CD4-positive, alpha-beta memory T cell (primary cell): Measurements from ENCODE around the gene TCF7L1. TPM values are rescaled to one million over a fixed set of nuclear protein-coding genes. Genes with fewer than 3 reads are reported as not detected.

Experiments used
- CTCF ChIA-PET: fragments of 350-600 bp; sonication (Branson Sonifier 250); formaldehyde crosslinking; loops from one replicate; lab custom pipeline; 2021; ENCODE audit warnings: inconsistent platforms; ENCODE audit not compliant: partially characterized antibody; lab: Charles Lee
- POLR2A ChIA-PET: fragments of 350-600 bp; sonication (Branson Sonifier 250); formaldehyde crosslinking; loops from one replicate; lab custom pipeline; 2021; ENCODE audit not compliant: partially characterized antibody; lab: Charles Lee
- DNase-seq, 5 donors: peaks; one replicate each; pipeline versions ENCODE4 v3.0.0 to v3.0.0-alpha.2; 2020 to 2022; ENCODE audit warnings: mixed read lengths in 1 of 5
- H3K27ac ChIP-seq: one replicate; pipeline ENCODE4 v1.7.0; 2013; ENCODE audit warnings: low read depth, low read length
- H3K27me3 ChIP-seq: 2 replicates; pipeline ENCODE4 v1.7.0; 2013; ENCODE audit warnings: mild to moderate bottlenecking, low read length, moderate library complexity; ENCODE audit not compliant: insufficient read depth
- H3K36me3 ChIP-seq: 2 replicates; pipeline ENCODE4 v1.7.0; 2013; ENCODE audit warnings: mild to moderate bottlenecking, low read length, moderate library complexity; ENCODE audit not compliant: insufficient read depth
- H3K4me1 ChIP-seq: 2 replicates; pipeline ENCODE4 v1.7.0; 2013; ENCODE audit warnings: mild to moderate bottlenecking, low read length, moderate library complexity; ENCODE audit not compliant: insufficient read depth
- H3K4me3 ChIP-seq, 2 donors: one replicate each; pipeline ENCODE4 v1.7.0; 2013; ENCODE audit warnings: low read length in 2 of 2, mild to moderate bottlenecking in 1 of 2
- H3K9me3 ChIP-seq, 2 donors: one replicate each; pipeline ENCODE4 v1.7.0; 2013; ENCODE audit warnings: low read length in 2 of 2, control low read depth in 1 of 2; ENCODE audit not compliant: control insufficient read depth in 1 of 2
- H3K27ac Mint-ChIP-seq, 7 donors: one replicate each; pipeline ENCODE4 v1.8.0; 2020 to 2021; ENCODE audit warnings: mixed read lengths in 7 of 7, mild to moderate bottlenecking in 6 of 7, inconsistent platforms in 3 of 7, moderate library complexity in 3 of 7
- H3K27me3 Mint-ChIP-seq, 2 donors: one replicate each; pipeline ENCODE4 v1.8.0; 2020 to 2021; ENCODE audit warnings: mixed read lengths in 2 of 2
- H3K36me3 Mint-ChIP-seq, 2 donors: one replicate each; pipeline ENCODE4 v1.8.0; 2020 to 2021; ENCODE audit warnings: mixed read lengths in 2 of 2, inconsistent platforms in 1 of 2, mild to moderate bottlenecking in 1 of 2
- H3K4me1 Mint-ChIP-seq, 4 donors: one replicate each; pipeline ENCODE4 v1.8.0; 2020 to 2021; ENCODE audit warnings: mixed read lengths in 4 of 4, mild to moderate bottlenecking in 1 of 4
- H3K4me3 Mint-ChIP-seq, 8 donors: one replicate each; pipeline ENCODE4 v1.8.0; 2020 to 2021; ENCODE audit warnings: mixed read lengths in 8 of 8, mild to moderate bottlenecking in 7 of 8, moderate library complexity in 6 of 8, inconsistent platforms in 3 of 8
- H3K9me3 Mint-ChIP-seq, 8 donors: one replicate each; pipeline ENCODE4 v1.8.0; 2020 to 2021; ENCODE audit warnings: mixed read lengths in 8 of 8, mild to moderate bottlenecking in 5 of 8, inconsistent platforms in 3 of 8, moderate library complexity in 1 of 8
- intact Hi-C: fragments of 100-400 bp; cut with micrococcal nuclease; formaldehyde crosslinking; loops from one replicate; pipeline ENCODE4 v1.15.1; 2023
- polyA plus RNA-seq, 2 donors: library from polyadenylated mRNA; unstranded; fragments of 300-500 nt; fragmentation: Illumina TruSeq; gene quantifications; one replicate each; pipeline ENCODE4 v1.2.3, GENCODE V29; 2021
- total RNA-seq, 2 experiments: library from RNA; stranded (reverse); gene quantifications; one replicate each; pipeline ENCODE4 v1.2.3, GENCODE V29; 2021

Gene TCF7L1
- total and polyA plus RNA-seq, 4 experiments from 2014 or later = 0.06 TPM; not detected in 3

DNA sequence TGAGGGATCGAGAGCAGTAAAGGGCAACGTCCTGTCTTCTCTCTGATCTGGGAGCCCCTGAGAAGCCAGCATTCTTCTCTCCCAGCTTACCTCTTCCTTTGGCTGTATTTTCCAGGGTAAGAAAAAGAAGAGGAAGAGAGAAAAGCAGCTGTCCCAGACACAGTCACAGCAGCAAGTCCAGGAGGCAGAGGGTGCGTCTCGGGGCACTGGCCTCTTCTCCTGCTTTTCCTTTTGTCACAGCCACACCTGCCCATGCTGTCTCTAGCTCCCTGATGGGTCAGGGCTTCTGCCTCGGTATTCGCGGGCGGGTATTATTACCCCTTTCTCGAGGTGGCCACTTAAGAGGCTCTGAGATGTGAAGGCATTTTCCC is 174.3 kb downstream of the TCF7L1 start:
- ChIA-PET CTCF (interaction anchor here (1.2 to 2.3 kb wide), 2 partner anchors 9 to 41 kb away, joined by 5 read pairs; no protein-coding TSS in a partner anchor), POLR2A (interaction anchor here (1.1 to 14.3 kb wide), 3 partner anchors 15 to 231 kb away, joined by 3 to 268 read pairs (median 4); partner anchors contain the start of genes MAT2A and TGOLN2)
- Histone ChIP-seq H3K27me3 (peaks cover 3% of the 10 kb centered on the region), H3K36me3 (no peaks in the 10 kb centered on the region), H3K27ac (no peak overlapping the region), H3K4me1 (peaks cover 36% of the 10 kb centered on the region), H3K4me3 (no peak overlapping the region), H3K9me3 (no peaks in the 10 kb centered on the region)
- peak overlapping the region; percentile 29 to 89 (median 73) for H3K4me3 Mint-ChIP-seq
- no peak for DNase-seq
- no peaks in the 10 kb centered on the region for H3K9me3 Mint-ChIP-seq
- peaks cover 19 to 48% (median 36%) of the 10 kb centered on the region in 4 donors for H3K4me1 Mint-ChIP-seq
- H3K27ac Mint-ChIP-seq = peak overlapping the region; percentile 22 to 92 (median 86)
- intact Hi-C loops = loop anchor here (5.0 kb wide), 1 partner anchor 45 kb away; the partner anchor contains the start of genes ELMOD3 and RETSAT
- H3K36me3 Mint-ChIP-seq = peaks cover 0 to under 1% of the 10 kb centered on the region in 2 donors
- peaks cover 0 to 2% of the 10 kb centered on the region in 2 donors for H3K27me3 Mint-ChIP-seq

DNA sequence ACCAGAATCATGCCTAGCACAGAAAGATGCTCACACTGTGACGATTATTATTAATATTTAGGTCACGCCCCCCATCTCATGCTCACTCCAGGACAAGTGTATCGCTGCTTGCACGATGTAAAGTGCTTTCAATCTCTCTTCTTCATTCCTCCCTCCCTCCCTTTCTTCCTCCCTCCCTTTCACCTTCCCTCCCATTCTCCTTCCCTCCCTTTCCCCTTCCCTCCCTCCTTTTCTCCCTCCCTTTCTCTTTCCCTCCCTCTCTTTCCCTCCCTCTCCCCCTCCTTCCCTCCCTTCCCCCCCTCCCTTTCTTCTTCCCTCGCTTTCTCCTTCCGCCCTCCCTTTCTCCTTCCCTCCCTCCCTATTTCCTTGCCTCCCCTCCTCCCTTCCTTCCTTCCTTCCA is 175.0 kb downstream of the TCF7L1 start:
- CTCF ChIA-PET = interaction anchor here (1.2 to 3.3 kb wide), 5 partner anchors 7 to 244 kb away, joined by 4 to 42 read pairs (median 10); no protein-coding TSS in a partner anchor
- intact Hi-C loops = loop anchor here (5.0 kb wide), 1 partner anchor 44 kb away; the partner anchor contains the start of genes ELMOD3 and RETSAT

GRCh38 chr2:85308896-85309555 is 175.8 kb downstream of the TCF7L1 start:
- peaks cover 19 to 48% (median 39%) of the 10 kb centered on the region in 4 donors for H3K4me1 Mint-ChIP-seq

More for the DNA sequence above, 175.0 kb downstream of the TCF7L1 start:
- H3K4me1 Mint-ChIP-seq = peaks cover 19 to 48% (median 36%) of the 10 kb centered on the region in 4 donors
- H3K9me3 Mint-ChIP-seq = no peaks in the 10 kb centered on the region
- H3K27me3 Mint-ChIP-seq = peaks cover 0 to 2% of the 10 kb centered on the region in 2 donors
- H3K27me3 ChIP-seq = no peaks in the 10 kb centered on the region
- no peak overlapping the region for H3K27ac ChIP-seq
- peaks cover 36% of the 10 kb centered on the region for H3K4me1 ChIP-seq
- no peaks in the 10 kb centered on the region for H3K9me3 ChIP-seq
- H3K36me3 ChIP-seq = no peaks in the 10 kb centered on the region
- POLR2A ChIA-PET = interaction anchor here (1.1 to 14.3 kb wide), 5 partner anchors 8 to 231 kb away, joined by 3 to 268 read pairs (median 16); partner anchors contain the start of genes ELMOD3, MAT2A, RETSAT and TGOLN2
- no peak overlapping the region for H3K4me3 ChIP-seq
- H3K36me3 Mint-ChIP-seq = peaks cover 0 to 3% of the 10 kb centered on the region in 2 donors
- DNase-seq = no peak
- H3K4me3 Mint-ChIP-seq = peak overlapping the region in 4 of 8 donors; percentile 17 to 85 (median 52)
- H3K27ac Mint-ChIP-seq = peak overlapping the region in 2 of 7 donors; percentile 73 to 81

DNA sequence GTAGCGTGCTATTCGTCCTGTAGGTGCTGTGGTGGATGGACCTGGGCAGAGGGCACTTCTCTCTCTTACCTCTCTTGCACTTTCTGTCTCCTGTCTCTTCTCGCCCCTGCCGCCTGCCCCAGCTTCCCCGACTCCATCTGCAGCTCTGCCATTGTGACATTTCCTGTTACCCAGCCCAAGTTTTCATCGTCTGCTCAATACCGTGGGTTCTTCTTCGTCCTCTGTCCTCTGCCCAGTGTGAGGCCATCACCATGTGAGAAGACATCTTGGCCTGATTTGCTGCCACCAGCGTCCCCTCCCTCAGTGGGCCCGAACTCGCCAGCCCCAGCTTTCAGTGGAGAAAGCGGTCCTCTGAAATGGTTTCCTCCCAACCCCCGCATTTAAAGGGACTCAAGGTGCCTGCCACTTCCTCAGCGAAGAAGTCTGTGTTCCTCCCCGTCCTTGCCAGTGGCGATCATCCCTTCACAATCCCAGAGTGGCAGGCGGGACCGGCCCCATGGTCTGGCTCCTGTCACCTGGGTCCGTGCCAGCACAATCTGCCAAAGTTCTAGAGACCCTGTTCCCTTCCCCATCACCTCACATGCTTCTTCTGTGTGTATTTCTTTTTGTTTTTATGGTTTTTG is 176.6 kb downstream of the TCF7L1 start:
- Mint-ChIP-seq H3K4me1 (peaks cover 22 to 48% (median 39%) of the 10 kb centered on the region in 4 donors), H3K27ac (peak overlapping the region; percentile 73 to 97 (median 97)), H3K4me3 (peak overlapping the region; percentile 80 to 95 (median 87)), H3K27me3 (no peaks in the 10 kb centered on the region), H3K36me3 (peaks cover 8 to 12% of the 10 kb centered on the region in 2 donors), H3K9me3 (no peaks in the 10 kb centered on the region)
- Histone ChIP-seq H3K27me3 (no peaks in the 10 kb centered on the region), H3K9me3 (no peaks in the 10 kb centered on the region), H3K4me3 (peak overlapping the region in 1 of 2 donors; percentile 4), H3K27ac (peak overlapping the region; percentile 46), H3K36me3 (peaks cover 5% of the 10 kb centered on the region), H3K4me1 (peaks cover 36% of the 10 kb centered on the region)
- ChIA-PET CTCF (interaction anchor here (0.8 to 3.3 kb wide), 8 partner anchors 9 to 242 kb away, joined by 3 to 42 read pairs (median 7); partner anchors contain the start of gene TGOLN2), POLR2A (interaction anchor here (0.8 to 14.3 kb wide), 9 partner anchors 10 to 364 kb away, joined by 3 to 268 read pairs (median 5); partner anchors contain the start of genes ELMOD3, MAT2A, RETSAT and TGOLN2)
- peak in 2 of 5 donors; percentile 24 to 34 for DNase-seq
- intact Hi-C loops = loop anchor here (1.0 to 5.0 kb wide), 3 partner anchors 10 to 42 kb away; partner anchors contain the start of genes ELMOD3, RETSAT and TGOLN2

More at GRCh38 chr2:85308896-85309555, 175.8 kb downstream of the TCF7L1 start:
- H3K9me3 Mint-ChIP-seq = no peaks in the 10 kb centered on the region
- H3K4me3 Mint-ChIP-seq = peak overlapping the region; percentile 80 to 95 (median 87)
- ChIA-PET POLR2A (interaction anchor here (0.8 to 14.3 kb wide), 8 partner anchors 9 to 363 kb away, joined by 3 to 268 read pairs (median 6); partner anchors contain the start of genes ELMOD3, MAT2A, RETSAT and TGOLN2), CTCF (interaction anchor here (0.8 to 3.3 kb wide), 8 partner anchors 8 to 243 kb away, joined by 3 to 42 read pairs (median 7); partner anchors contain the start of gene TGOLN2)
- no peaks in the 10 kb centered on the region for H3K36me3 ChIP-seq
- peaks cover 0 to 2% of the 10 kb centered on the region in 2 donors for H3K27me3 Mint-ChIP-seq
- peak in 1 of 5 donors; percentile 41 for DNase-seq
- H3K4me1 ChIP-seq = peaks cover 36% of the 10 kb centered on the region
- H3K27me3 ChIP-seq = no peaks in the 10 kb centered on the region
- H3K27ac Mint-ChIP-seq = peak overlapping the region; percentile 73 to 97 (median 97)
- H3K36me3 Mint-ChIP-seq = peaks cover 4 to 7% of the 10 kb centered on the region in 2 donors
- intact Hi-C loops = loop anchor here (5.0 kb wide), 1 partner anchor 43 kb away; the partner anchor contains the start of genes ELMOD3 and RETSAT
- H3K27ac ChIP-seq = peak overlapping the region; percentile 46
- peak overlapping the region in 1 of 2 donors; percentile 14 for H3K4me3 ChIP-seq
- H3K9me3 ChIP-seq = no peaks in the 10 kb centered on the region

DNA sequence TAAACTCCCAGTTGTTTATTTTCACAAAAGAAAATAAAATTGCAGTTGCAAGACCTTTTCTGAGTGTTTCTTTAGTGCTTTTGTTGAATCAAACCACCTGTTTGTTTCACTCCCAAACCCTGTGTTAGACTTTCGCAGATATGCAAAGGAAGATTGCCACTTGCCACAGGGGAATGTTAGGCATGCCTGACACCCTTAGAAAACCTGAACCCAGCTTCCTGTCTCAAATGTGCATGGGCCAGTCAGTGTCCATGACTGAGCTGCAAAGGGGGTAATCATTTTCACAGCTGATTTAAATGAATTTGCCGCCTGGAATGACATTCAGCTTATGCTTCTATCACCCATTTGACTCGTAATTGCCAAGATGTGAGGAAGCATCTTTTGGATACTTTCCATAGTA is 177.1 kb downstream of the TCF7L1 start:
- H3K27ac Mint-ChIP-seq = peak overlapping the region; percentile 73 to 97 (median 97)
- H3K27me3 Mint-ChIP-seq = no peaks in the 10 kb centered on the region
- CTCF ChIA-PET = interaction anchor here (2.0 to 3.3 kb wide), 4 partner anchors 9 to 17 kb away, joined by 9 to 42 read pairs (median 11); partner anchors contain the start of gene TGOLN2
- Histone ChIP-seq H3K4me1 (peaks cover 36% of the 10 kb centered on the region), H3K27ac (peak overlapping the region; percentile 46), H3K4me3 (no peak overlapping the region), H3K36me3 (peaks cover 10% of the 10 kb centered on the region), H3K9me3 (no peaks in the 10 kb centered on the region), H3K27me3 (no peaks in the 10 kb centered on the region)
- no peak for DNase-seq
- H3K9me3 Mint-ChIP-seq = no peaks in the 10 kb centered on the region
- POLR2A ChIA-PET = interaction anchor here (0.9 to 14.3 kb wide), 7 partner anchors 10 to 229 kb away, joined by 3 to 268 read pairs (median 6); partner anchors contain the start of genes ELMOD3, MAT2A, RETSAT and TGOLN2
- peaks cover 8 to 16% of the 10 kb centered on the region in 2 donors for H3K36me3 Mint-ChIP-seq
- H3K4me3 Mint-ChIP-seq = peak overlapping the region; percentile 80 to 95 (median 87)
- peaks cover 22 to 48% (median 39%) of the 10 kb centered on the region in 4 donors for H3K4me1 Mint-ChIP-seq
- intact Hi-C loops = loop anchor here (1.0 to 2.0 kb wide), 2 partner anchors 10 to 16 kb away; partner anchors contain the start of gene TGOLN2

DNA sequence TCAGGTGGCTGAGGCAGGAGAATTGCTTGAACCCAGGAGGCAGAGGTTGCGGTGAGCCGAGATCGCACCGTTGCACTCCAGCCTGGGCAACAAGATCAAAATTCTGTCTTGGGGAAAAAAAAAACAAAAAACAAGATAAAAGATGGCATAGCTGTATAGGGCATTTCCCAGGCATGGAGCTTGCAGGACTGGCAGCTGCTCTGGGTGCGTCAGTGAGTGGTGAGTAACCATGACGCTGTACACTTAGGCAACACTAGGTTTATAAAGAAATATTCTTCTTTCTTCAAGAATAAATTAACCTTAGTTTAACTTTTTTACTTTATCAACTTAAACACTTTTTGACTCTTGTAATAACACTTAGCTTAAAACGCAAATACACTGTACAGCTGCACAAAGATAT is 179.2 kb downstream of the TCF7L1 start:
- H3K4me1 Mint-ChIP-seq = peaks cover 28 to 46% (median 32%) of the 10 kb centered on the region in 4 donors
- DNase-seq = no peak
- intact Hi-C loops = no loop called here
- H3K36me3 ChIP-seq = peaks cover 20% of the 10 kb centered on the region
- H3K4me3 ChIP-seq = no peak overlapping the region
- H3K9me3 Mint-ChIP-seq = no peaks in the 10 kb centered on the region
- no peaks in the 10 kb centered on the region for H3K27me3 ChIP-seq
- CTCF ChIA-PET = interaction anchor here (0.9 to 2.4 kb wide), 3 partner anchors 11 to 25 kb away, joined by 3 to 15 read pairs (median 3); no protein-coding TSS in a partner anchor
- POLR2A ChIA-PET = interaction anchor here (0.6 to 14.3 kb wide), 4 partner anchors 10 to 341 kb away, joined by 3 to 268 read pairs (median 4); partner anchors contain the start of genes ELMOD3, KCMF1, RETSAT and TGOLN2
- no peaks in the 10 kb centered on the region for H3K27me3 Mint-ChIP-seq
- H3K27ac ChIP-seq = no peak overlapping the region
- no peaks in the 10 kb centered on the region for H3K9me3 ChIP-seq
- H3K4me3 Mint-ChIP-seq = no peak overlapping the region
- H3K36me3 Mint-ChIP-seq = peaks cover 20 to 33% of the 10 kb centered on the region in 2 donors
- peaks cover 30% of the 10 kb centered on the region for H3K4me1 ChIP-seq
- H3K27ac Mint-ChIP-seq = peak overlapping the region in 2 of 7 donors; percentile 9 to 62
